AG10803 (cell line): Measurements from ENCODE around the gene UBE2O.

Experiments
- DNase-seq: peaks from one replicate; pipeline ENCODE4 v3.0.0; 2010; ENCODE audit warnings: low read depth
- H3K4me3 ChIP-seq: 2 replicates; pipeline ENCODE4 v1.5.1; 2011; ENCODE audit warnings: mild to moderate bottlenecking, low read length, control low read depth
- TF ChIP-seq, protein P1 (sequence below): conservative IDR thresholded peaks from 2 replicates; pipeline ENCODE4 v1.5.1; 2011; ENCODE audit warnings: mild to moderate bottlenecking, low read length, control low read depth, inconsistent platforms

Gene UBE2O

DNA sequence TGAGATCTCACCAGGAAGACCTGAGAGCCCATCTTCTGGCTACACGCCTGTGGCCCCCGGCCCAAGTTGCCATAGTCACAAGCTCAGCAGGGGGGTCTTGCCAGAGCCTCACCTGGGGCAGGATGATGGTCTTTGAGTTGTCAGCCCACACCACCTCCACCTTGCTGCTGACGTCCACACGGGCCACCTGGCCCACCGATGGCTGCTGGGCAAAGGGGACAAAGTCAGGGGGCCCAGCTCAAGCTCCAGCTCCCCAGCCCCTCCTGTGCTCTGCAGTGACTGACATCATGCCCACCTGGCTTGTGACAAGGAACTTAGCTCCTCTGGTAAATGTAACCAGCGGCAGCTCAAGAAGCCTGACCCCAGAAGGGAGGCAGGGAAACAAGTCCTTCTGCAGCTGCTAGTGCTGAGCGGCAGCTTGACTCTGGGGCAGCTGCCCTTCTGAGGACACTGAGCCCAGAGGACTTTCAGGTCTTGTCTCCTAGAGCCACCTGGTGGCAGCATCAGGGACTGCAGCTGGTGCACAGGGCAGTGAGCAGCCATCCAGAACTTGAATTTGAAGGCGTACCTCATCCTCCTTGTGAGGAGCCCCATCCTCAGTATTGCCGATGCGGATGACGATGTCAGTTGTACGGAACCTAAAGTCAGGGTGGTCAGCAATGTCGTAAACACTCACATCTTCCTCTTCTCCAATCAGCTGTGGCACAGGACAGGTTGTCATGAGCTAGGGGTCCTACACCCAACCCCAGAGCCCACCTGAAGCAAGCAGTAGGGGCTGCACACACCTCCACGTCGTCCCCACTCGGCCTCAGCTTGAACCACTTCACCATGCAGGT lies 55.0 kb downstream of the UBE2O start:
- H3K4me3 ChIP-seq: no peak overlapping the region
- peak; percentile 85 for DNase-seq
- TF ChIP-seq, protein P1, sequence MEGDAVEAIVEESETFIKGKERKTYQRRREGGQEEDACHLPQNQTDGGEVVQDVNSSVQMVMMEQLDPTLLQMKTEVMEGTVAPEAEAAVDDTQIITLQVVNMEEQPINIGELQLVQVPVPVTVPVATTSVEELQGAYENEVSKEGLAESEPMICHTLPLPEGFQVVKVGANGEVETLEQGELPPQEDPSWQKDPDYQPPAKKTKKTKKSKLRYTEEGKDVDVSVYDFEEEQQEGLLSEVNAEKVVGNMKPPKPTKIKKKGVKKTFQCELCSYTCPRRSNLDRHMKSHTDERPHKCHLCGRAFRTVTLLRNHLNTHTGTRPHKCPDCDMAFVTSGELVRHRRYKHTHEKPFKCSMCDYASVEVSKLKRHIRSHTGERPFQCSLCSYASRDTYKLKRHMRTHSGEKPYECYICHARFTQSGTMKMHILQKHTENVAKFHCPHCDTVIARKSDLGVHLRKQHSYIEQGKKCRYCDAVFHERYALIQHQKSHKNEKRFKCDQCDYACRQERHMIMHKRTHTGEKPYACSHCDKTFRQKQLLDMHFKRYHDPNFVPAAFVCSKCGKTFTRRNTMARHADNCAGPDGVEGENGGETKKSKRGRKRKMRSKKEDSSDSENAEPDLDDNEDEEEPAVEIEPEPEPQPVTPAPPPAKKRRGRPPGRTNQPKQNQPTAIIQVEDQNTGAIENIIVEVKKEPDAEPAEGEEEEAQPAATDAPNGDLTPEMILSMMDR: peak; percentile 96

DNA sequence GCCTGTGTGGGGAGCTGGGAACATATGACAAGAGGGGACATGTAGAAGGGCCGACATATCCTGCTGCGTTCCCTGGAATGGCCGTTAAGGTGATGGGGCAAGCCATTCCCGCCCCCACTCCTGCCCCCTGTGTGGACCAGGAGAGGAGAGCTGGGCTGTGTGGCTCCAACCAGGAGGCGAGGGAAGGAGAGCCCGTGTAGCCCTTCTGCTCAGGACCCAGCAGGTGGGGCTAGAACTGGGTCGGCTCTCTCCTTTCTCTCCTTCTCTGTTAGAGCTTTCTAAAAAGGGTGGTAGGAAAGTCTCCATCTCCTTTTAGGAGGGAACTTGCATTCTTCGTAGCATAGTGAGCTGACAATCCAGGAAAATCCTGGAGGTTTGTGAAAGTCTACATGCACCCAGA lies 55.8 kb downstream of the UBE2O start:
- DNase-seq: no peak
- no peak overlapping the region for H3K4me3 ChIP-seq
- TF ChIP-seq, protein P1: no peak

- DNase-seq: no peak
- no peak overlapping the region for H3K4me3 ChIP-seq
- TF ChIP-seq, protein P1: no peak
Measured at GRCh38 chr17:76395980-76396379, 57.0 kb downstream of the UBE2O start.

- TF ChIP-seq, protein P1: no peak
- no peak overlapping the region for H3K4me3 ChIP-seq
- DNase-seq: no peak
Measured at GRCh38 chr17:76394166-76394565, 58.8 kb downstream of the UBE2O start.

DNA sequence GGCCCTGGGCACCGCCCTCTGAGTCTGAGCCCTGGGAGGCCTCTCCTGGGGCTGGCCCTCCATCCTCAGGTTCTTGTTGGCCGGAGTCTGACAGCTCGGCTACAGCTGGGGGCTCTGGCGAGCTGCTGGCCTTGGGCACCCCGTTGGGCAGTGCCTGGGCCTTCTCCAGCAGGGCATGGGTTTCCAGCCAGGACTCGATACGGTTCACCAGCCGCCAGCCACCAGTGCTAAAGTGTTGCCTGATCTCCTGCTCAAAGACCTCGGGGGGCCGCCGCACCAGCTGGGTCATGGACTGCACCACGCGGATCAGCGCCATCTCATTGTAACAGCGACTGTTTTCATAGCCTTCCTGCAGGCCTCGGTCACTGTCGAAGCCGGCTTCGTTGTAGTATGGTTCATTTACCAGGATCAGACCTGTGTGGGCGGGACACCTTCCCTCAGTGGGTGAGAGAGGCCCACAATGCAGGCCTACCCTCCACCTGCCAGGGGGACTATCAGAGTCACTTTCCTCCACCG lies 61.7 kb downstream of the UBE2O start:
- TF ChIP-seq, protein P1: no peak
- no peak for DNase-seq
- H3K4me3 ChIP-seq: no peak overlapping the region

- H3K4me3 ChIP-seq: no peak overlapping the region
- DNase-seq: no peak
- TF ChIP-seq, protein P1: no peak
Measured at GRCh38 chr17:76390003-76390421, 62.9 kb downstream of the UBE2O start.
